Posterior vena cava (tissue), 2 donors: ENCODE results near the gene NDC80. TPM values are rescaled to one million over a fixed set of nuclear protein-coding genes. Genes with fewer than 3 reads are reported as not detected.

Source experiments
- DNase-seq: peaks from one replicate; pipeline ENCODE4 v3.0.0-alpha.2; 2020; ENCODE audit warnings: low spot score
- intact Hi-C, 2 donors: fragments of 100-400 bp; cut with DNase I; formaldehyde crosslinking; loops; one replicate each; pipeline versions ENCODE4 v1.14.1 to v1.14.2; 2022 to 2023
- total RNA-seq, 2 donors: library from RNA; stranded (reverse); fragmentation: NEBNext Ultra II Directional; extraction: Animal tissue kit (Norgen Biotek cat#: 25700); gene quantifications; one replicate each; pipeline ENCODE4 v1.2.1, GENCODE V29; 2021
- donor health status: DM: yes; HTN: yes; CAD: no.
- donor health status: DM: yes; HTN: yes; CAD: no.

Gene NDC80
- total RNA-seq, 2 donors from 2014 or later = 0.48 to 1.4 TPM

DNA sequence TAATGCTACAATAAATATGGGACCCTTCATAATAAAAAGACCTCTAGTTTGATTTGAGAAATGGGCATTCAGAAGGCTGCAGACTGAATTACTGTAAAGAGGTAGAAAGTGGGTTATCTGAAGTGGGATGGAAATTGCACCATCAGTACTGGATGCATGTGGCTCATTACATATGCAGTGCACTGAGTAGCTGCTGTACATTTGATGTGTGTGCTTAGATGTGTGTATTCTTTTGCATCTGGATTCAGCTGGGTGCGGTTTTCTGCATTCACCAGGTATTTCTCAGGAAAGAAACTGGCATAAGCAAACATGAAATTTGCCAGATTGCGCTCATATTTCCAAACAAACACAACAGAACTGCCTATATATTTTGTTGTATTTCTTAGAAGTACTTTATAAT is 38.2 kb downstream of the NDC80 start:
- intact Hi-C loops = no loop called here
- DNase-seq = no peak

DNA sequence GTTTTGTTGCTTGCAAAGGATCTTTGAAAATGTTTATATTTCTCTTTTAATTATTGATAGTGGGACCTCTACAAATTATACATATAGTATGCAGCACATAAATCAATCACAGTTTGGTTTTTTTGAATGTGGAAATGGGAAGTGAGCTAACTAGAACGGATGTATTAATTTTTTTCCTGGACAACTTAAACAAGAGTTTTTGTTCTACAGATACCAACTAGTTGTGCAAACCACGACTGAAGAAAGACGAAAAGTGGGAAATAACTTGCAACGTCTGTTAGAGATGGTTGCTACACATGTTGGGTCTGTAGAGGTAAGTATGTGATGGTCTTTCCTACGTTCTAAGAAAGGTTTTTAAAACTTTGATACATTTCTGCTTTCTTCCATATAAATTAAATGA is 39.2 kb downstream of the NDC80 start:
- no peak for DNase-seq
- intact Hi-C loops = no loop called here

DNA sequence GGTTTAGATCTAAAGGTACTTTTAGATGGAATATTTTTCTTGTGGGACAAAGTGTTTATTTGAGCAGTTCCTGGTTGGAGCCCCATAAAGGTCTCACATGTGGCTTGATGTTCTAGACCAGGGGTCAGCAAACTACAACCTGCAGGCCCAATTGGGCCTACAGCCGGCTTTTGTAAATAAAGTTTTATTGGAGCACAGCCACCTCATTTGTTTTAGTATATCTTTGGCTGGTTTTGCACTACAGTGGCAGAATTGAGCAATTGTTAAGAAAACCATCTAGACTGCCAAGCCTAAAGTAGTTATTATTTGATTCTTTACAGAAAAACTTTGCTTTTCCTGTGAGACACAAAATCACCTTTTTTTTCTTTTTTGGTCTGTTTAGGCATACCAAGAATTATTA is 41.6 kb downstream of the NDC80 start:
- DNase-seq = no peak
- intact Hi-C loops = no loop called here

DNA sequence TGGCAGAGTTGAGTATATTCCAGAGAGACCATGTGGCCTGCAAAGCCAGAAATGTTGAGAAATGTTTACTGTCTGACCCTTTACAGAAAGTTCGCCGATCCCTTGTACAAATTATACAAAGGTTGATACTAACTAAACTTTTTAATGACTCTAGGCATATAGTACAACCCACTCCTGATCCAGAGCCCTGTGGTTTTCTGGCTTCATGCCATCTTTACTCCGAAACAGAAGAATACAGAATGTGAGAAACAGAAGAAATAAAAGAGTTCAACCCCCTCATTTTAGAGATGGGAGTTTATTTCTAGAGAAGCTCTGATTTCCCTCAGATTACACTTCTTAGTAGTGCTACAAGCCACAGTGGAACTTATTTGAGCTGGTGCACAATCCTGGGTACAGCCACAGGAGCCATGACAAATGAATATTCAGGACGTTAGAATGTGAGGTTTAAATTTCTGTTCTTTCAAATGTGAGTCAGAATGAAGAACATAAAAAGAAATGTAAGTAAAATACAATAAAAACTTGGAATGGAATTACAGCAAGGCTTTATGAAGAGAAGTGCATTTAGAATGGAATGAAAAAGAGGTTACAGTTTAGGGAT is 46.1 kb downstream of the NDC80 start:
- intact Hi-C loops = no loop called here
- no peak for DNase-seq

DNA sequence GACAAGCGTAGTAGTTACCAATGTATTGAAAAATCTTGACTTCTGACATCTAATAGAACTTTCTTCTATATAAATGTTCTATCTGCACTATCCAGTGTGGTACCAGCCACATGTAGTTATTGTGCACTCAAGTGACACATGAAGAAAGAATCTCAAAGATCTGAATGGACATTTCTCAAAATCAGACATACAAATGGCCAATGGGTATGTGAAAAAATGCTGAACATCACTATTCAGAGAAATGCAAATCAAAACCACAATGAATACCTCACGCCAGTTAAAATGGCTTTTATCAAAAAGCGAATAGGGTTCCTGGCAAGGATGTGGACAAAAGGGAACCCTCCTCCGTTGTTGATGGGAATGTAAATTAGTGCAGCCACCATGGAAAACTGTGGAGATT is 46.7 kb downstream of the NDC80 start:
- intact Hi-C loops = no loop called here
- no peak for DNase-seq

DNA sequence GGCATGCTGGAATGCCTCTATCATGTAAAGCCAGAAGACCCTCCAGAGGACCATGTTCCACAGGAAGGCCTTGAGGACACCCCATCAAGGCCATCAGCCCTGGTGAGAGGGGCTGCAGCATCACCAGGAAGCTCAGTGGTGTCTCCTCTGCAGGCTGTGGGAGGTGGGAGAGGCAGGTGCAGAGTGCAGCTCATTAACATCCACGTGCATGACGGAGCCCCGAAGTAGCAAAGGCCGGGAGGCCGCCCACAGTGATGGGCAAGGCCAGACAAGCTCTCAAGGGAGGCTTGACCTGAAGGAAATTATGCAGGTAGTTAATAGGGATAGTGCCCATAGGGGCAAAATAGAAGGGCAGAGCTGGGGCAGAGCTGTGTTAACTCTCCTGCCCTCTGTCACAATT is 53.9 kb downstream of the NDC80 start:
- intact Hi-C loops = no loop called here
- DNase-seq = no peak

DNA sequence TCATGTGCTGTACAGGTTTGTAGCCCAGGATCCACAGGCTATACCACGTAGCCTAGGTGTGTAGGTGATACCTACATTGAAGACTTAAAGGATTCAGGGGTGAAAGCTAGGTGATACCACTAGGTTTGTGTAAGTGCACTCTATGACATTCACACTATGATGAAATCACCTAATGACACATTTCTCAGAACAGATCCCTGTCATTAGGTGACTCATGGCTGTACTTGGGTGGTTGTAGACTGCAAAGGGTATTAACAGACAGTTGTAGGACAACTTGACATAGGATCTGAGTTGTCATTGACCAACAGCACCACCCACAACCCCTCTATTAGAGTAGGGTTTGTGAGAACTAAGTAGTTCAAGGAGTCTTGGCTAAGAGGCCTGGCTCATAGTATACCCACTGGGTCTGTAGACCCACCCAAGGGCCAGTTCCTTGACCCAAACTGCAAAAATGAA is 56.5 kb downstream of the NDC80 start:
- no peak for DNase-seq
- intact Hi-C loops = no loop called here

DNA sequence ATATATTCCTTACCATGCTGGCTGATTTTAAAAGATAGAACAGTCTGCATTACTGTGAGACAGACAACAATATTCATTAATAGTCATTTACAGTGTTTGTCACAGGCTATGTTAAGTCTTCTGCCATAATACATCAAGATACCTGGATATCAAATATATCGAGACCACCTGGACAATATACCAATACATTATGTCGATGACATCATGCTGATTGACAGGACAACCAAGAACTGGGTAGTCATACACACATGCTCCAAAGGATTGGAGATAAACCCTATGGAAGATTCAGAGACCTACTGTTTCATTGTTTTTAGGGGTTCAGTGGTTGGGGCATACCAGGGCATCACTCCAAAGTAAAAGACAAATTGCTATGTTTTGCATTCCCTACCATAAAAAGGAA is 57.6 kb downstream of the NDC80 start:
- no peak for DNase-seq
- intact Hi-C loops = no loop called here

DNA sequence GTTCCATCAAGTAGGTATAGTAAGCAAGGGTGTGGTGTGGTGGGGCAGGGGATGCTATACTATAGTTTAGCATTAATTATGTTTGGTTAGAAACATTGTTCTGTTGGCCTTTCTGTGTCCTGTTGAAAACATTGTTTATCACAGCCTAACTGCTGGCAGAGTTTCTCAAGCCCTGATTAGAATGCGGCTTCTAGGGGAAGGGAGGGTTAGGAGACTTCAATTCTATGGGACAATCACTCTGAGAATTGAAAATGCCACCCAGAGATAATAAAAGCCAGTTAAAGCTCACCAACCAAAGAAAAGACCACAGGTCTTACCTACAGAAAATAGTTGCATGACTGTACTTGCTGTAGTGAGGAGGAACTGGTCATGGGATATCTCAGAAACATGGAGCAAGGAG is 64.2 kb downstream of the NDC80 start:
- no peak for DNase-seq
- intact Hi-C loops = no loop called here

DNA sequence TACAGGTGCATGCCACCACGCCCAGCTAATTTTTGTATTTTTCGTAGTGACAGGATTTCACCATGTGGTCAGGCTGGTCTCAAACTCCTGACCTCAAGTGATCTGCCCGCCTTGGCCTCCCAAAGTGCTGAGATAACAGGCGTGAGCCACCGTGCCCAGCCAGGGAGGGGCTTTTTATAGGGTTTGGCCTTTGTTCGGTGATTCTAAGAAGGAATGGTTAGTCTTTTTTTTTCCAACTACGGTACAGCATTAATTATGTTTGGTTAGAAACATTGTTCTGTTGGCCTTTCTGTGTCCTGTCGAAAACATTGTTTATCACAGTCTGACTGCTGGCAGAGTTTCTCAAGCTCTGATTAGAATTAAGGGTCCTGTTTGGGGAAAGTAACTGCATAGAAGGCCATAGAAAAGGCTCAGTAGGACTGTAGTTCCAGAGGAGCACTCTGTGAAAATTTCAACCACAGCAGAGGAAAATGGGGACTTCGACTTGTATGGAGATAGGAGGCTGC is 64.8 kb downstream of the NDC80 start:
- intact Hi-C loops = no loop called here
- DNase-seq = no peak

DNA sequence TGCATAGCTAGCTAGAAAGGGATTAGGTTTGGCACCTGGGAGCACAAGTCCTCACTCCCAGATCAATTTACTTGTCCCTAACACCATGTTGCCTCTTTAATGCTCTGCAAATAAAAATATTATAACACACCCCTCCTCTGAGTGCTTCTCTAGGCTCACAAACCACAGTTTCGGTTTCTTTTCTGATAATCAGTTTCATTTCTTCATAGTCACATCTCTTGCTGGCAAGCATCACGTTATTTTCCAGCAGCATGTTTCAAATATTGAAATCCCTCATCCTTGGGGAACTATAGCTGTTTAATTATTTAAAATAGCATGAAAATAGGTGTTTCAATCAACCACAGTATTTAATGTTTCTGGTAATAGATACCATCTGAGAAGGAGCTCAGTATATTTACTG is 70.3 kb downstream of the NDC80 start:
- DNase-seq = no peak
- intact Hi-C loops = no loop called here

DNA sequence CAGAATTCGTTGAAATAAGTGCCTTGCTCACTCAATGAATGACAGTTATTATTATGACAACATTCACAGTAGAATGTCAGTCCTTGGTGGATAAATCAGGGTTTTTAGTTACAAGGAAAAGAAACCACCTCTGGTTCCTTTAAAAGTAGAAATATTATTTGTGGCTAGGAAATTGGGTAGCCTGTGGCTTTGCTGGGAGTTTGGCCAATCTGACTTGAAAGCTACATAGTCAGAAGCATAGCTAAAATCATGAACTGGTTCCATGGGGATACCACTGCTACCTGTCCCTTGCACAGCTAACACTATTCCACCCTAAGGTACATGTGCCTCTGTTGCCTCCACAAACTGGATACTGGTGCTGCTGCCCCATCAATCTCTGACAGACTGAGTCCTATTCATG is 71.4 kb downstream of the NDC80 start:
- intact Hi-C loops = no loop called here
- no peak for DNase-seq

DNA sequence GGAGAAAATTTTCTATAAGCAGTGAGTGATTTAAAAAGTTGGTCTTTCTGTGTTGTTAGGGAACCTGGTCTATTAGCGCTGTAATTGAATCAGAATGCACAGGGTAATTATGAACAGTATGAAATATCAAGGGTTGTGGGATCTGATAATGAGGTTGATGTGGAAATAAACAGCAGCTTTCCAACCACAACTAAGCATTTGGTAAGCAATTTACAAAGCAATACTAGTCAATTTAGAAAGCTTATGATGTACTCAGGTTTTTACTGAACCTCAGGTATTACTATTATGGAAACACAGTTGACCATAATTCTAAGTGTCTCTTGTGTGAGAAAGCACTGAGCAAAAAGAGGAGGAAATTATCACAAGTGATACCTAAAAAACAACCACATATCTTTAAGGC is 73.2 kb downstream of the NDC80 start:
- intact Hi-C loops = no loop called here
- DNase-seq = no peak

DNA sequence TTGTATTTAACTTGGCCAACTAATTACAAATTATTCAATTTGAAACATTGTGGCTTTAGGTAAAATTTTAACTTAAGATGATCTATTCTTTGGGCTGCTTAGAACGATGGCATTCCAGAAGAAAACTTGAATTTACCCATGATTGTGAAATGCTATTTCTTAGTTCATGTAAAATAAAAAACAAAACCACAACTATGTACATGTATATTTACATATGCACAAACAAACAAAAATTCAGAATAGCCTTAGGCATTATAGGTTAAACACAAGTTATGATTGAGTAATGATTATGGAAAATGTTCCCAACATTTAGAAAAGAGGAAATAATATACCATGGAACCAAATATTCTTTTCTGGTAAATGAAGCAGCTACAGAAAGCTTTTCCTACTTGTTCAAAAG is 80.6 kb downstream of the NDC80 start:
- intact Hi-C loops = no loop called here

DNA sequence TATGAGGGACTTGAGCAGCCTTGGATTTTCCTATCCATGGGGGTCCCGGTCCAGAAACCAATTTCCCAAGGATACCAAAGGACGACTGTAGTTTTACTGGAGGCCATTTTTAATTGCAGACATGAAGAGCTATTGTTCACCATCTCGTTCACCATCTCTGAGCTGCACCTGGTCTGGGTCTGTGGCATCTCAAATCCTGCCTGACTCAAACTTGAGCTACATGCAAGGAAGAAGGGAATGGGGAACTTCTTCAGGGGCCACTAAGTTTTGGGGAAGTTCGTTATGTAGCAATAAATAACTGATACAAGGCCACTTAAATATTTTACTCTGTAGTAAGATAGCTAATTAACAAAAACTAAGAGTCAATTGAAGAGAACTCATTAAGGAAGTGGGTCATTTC is 82.1 kb downstream of the NDC80 start:
- intact Hi-C loops = no loop called here
- no peak for DNase-seq

More for the DNA sequence above, 80.6 kb downstream of the NDC80 start:
- no peak for DNase-seq

DNA sequence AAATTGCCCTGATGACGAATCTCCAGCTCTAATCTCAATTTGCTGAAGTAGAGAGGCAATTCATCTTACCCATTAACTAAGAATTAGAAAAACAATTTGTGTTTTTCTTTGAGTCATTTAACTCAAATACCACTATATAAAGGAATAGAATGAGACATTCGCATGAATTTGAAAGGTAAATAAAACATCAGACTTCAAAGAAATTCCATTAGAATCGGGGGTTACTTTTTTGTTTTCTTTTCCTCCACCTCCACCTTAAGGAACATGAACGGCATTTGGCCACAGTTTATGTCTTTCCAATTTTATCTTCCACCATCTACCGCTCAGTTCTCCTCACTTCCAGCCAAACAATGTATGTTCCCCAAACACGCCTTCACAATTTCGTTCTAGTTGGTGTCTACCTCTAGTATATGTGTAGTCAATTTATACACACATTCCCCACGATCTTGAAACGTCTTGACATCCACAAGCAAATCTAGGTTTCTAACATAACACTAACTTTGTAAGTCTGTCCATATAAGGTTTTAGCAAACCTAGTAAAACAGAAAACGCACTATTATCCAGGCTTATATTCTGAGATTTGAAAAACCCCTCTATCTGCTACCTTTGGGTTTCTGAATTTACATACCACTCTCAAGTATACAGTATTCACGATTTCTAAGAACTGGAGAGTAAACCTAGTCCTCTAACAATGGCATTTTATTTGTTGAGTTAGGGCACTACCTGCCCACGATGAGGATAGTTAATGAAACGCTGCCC is 83.0 kb downstream of the NDC80 start:
- DNase-seq = no peak
- intact Hi-C loops = no loop called here

DNA sequence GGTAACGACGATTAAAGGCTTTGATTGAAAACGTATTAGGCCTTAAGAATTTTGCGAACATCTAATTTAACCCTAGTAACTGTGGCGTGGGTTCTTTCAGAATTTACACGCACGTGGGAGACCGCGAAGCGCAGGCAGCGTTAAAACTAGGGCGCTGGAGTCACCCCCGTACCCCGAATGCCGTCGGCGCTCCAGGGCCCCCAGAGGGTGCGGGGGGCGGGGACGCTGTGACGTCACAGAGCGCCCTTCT is 83.5 kb downstream of the NDC80 start:
- DNase-seq = no peak
- intact Hi-C loops = loop anchor here in 1 of 2 donors (5.0 kb wide), 1 partner anchor 592 kb away; the partner anchor contains the start of gene MYL12A

DNA sequence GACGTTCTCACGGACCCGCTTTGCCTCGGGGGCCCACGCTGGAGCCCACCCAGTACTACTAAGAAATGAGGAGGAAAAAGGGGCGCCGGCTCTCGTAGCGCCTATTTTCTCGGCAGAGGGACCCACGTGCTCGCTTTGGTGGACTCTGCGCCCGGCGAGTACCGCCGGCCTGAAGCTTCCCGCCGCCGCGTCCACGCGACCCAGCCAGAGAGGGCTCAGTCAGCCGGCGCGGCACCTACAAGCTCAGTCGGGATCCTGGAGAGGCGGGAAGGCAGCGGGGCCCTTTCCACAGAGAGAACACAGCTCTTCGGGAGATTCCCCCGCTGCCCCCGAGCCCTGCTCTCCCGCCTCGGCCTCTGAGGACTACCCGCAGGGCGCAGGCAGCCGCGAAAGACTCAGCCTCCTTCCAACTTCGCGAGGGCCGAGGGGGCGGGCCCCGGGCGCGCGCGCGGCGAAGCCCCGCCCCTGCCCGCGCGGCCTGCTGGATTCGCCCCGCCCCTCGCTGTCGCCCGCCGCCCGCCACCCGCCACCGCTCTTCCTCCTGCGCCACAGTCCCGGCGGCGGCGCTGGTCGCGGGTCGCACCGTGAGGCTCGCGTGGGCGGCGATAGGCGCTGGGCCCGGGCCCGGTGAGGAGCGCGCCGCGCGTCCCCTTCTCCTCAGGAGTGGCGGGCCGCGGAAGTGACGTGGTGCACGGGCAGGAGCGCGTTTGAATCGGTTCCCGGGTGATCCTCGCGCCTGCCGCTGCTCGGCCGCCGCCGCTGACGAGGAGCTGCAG is 84.0 kb downstream of the NDC80 start, which contains the start of gene SMCHD1:
SMCHD1 (plus strand) TSS at position 549 of the 776 bp plus-strand sequence. CDS start 350 bp downstream, outside the sequence.
- intact Hi-C loops = loop anchor here in 1 of 2 donors (5.0 kb wide), 1 partner anchor 592 kb away; the partner anchor contains the start of gene MYL12A
- peak; percentile 96 for DNase-seq

DNA sequence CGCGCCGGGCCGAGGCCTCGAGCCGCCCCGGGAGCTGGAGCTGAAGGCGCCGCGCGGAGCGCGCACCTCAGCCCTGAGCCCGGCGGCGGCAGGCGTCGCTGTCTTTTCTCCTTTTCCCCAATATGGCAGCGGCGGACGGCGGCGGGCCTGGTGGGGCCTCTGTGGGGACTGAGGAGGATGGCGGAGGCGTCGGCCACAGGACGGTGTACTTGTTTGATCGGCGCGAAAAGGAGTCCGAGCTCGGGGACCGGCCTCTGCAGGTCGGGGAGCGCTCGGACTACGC is 84.5 kb downstream of the NDC80 start:
- no peak for DNase-seq
- intact Hi-C loops = loop anchor here (2.0 to 5.0 kb wide), 2 partner anchors 85 to 591 kb away; partner anchors contain the start of genes METTL4 (in 1 of the 2), MYL12A (in 1 of the 2) and NDC80 (in 1 of the 2)
